HG03457 (cell line): ENCODE results near the gene CDS1.
"Not testable (repeated sequence)": the region's sequence is repeated elsewhere in the genome, so short reads cannot be mapped to it uniquely, and the experiment has no call there.

ENCODE experiments used
- ATAC-seq: cut with Tn5 transposase; IDR thresholded peaks from one replicate; pipeline ENCODE4 v1.9.1; 2021; ENCODE audit warnings: moderate number of reproducible peaks; ENCODE audit not compliant: unreplicated experiment

CDS1 gene

DNA sequence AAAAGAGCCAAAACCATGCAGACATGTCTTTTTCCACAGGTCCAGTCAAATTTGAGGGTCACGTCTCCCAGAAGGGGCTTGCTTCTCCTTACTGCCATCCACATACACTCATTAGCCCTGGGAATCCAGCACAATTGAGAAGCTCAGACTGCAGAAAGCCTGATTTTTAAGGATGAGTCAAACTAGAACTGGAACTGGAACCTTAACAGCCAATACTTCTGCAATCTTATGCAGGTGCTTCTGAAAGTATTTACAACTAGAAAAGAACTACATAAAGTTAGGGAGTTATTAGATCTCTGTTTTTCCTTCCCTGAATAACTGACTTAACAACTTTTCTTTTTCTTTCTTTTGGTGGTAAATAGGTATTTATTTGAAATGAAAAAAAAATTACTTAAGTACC is 86.3 kb downstream of the CDS1 start:
- ATAC-seq, result no peak

DNA sequence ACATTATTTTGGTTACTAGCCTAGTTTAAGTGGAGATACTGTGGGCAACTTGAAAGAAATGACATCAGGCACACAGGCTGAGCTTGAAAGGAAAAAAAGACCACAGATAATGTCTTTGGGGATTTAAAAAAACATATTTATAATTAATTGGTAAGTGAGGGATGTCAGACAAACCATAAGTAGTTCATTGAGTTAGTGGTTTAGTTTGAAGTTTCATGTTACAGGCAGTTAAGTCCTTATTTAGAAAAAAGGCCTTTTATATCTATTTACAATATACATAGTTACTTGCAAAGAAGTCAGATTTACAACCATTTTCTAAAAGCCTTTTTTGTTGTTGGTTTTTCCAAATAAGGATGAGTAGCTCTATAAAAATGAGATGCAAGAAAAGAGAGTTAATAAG is 89.2 kb downstream of the CDS1 start:
- no peak for ATAC-seq

DNA sequence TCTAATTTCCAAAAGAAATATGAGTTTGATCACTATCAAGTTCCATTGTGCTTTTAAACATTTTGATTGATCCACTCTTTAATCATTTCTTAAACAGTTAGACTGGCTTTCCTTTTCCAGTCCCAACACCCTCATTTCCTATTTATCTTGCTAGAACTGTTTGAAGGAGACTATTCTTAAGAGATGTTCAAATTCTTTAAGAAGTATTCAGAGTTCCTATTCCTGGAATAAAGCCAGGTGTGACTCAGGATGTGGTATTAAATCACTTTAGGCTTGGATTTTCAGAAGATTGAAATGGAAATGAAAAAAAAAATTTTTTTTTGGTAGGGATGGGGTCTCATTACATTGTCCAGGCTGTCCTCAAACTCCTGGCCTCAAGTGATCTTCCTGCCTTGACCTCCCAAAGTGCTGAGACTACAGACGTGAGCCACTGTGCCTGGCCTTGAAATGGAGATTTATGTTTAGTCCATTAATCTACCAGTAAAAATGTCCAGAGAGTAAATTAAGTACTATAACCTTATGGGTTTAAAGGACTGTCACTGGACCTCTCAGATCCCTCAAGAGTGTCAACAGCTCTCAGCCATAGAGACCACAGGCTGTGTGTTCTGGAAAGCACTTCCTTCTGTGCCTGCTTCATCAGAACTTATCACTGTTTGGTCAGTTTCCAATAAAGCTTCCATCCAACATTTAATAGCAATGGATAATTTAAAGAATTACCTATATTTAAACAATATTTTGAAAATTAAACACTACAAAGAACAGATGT is 90.7 kb downstream of the CDS1 start:
- ATAC-seq, result no peak

DNA sequence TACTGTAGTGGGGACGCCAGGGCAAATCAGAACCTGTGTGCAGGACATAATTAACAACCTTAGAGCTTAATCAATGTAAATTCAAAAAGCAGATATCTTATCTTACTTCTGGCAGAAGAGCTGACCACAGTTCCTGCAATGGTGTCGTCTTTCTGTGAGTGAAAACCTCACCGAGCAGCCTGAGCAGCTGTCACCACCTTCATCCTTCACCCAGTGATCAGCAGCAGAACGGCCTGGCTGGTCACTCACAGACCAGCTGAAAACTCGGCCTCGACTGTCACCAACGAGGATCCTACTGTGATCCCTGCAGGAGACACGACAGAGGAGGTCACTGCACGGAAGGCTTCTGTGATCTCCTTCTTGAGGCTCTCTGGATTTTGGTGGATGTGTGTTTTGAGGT is 94.2 kb downstream of the CDS1 start:
- ATAC-seq, result no peak

DNA sequence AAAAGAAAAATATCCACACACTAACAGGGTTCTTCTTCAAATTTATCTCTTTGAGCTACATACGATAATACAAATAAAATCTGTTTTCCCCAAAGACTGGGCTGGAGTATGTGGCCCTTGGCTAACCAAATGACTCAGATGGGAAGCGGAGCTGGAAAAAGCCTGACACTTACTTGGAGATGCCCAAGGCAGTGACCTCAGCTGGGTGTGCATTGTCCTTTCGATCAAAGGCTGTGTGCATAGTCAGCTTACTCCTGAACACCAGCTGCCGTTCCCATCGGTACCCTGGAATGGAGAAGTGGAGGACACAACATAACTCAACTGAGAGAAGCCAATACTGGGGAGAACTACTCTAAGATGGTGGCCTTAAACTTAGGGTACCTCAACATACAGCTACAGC is 95.1 kb downstream of the CDS1 start:
- ATAC-seq, result no peak

DNA sequence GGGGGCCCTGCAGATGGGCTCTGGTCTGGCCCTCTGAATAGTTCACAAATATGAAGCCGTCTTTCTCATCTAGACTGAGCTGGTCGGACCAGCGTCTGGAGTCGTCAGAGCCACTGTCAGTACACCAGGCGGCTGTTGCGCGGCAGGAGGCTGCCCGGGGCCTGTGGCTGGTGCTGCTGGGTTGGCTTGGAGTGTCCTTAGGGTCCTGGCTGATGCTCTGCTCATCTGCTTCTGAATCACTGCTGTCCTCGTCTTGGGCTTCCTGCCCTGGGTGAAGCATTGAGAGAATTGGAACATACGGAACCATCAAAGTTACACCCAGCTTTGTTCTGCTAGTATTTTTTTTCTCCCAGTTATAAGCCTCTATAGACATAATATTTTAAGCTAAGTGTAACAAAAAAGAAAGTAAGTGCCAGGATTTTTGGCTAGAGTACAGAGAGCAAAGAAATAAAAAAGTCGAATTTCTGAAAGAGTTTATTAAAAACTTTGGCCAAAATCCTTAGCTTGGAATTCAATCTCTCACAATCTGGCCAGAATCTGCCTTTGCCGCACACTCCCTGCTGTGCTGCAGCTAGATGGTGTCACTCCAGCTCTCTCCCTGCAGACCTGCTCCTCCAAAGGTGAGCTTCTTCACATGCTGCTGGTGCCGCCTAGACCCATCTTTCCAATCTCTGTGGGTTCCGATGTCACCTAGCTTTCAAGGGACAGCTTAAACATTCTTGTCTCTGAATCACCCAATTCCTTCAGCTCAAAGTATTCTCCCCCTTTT is 96.2 kb downstream of the CDS1 start:
- no peak for ATAC-seq

DNA sequence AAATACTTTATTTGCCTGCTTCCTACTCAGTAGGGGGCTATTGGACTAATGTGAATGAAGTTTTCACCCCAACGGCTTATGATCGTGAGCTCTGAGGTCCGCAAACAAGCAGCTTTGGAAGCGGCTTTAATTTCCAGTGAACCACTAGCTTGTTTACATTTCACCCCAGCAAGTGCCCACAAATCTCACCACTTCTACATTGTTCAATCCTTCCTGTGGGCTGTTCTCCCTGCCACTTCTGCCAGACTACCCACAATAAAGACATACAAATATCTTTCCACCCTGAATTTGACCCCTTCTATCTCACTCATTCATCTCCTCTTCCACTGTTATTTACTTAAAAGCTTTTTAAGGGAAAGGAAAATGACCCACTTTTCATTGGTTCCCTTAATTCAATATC is 98.0 kb downstream of the CDS1 start:
- ATAC-seq, result no peak

DNA sequence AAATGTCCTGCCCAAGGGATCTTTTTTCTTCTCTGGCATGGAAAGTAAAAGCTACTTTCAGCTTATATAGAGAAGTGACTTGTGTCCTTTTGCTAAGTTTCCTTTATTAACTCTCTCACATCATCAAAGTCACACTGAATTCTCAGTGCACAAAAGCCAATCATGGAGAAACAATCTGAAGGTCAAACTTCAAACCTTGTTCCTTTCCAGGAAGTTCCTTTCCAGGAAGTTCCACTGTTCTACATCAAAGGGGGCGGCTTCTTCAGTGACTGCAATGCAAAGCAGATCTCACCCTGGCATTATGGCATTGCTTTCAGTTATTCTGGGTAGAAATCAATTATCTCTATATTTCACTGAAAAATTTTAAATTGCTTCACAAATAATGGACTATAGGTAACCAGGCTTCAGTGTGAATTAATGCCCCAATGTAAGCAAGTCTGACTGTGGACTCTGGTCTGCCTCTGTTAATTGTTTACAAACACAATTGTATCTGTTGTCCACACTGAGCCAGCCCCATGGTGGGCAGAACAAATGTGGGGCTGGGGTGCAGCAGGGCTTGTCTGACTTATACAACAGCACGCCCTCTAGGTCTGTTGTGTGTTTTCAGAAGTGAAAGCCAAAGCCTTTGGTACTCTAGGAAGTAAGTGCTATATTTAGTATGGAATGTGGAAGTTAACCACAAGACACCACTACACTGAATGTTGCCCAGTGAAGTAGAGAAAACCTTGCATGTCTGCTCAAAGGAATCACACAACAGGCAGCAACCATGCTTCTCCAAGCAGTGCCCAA is 98.8 kb downstream of the CDS1 start:
- ATAC-seq, result no peak

DNA sequence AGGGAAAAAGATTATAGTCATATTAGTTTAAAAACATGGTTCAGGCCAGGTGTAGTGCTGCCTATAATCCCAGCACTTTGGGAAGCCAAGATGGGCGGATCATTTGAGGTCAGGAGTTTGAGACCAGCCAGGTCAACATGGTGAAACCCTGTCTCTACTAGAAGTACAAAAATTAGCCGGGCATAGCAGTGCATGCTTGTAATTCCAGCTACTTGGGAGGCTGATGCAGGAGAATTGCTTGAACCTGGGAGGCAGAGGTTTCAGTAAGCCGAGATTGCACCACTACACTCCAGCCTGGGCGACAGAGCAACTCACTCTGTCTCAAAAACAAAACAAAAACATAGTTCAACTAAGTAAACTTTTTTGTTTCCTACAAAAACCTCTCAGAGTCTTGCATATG is 99.7 kb downstream of the CDS1 start:
- not testable (repeated sequence) for ATAC-seq

DNA sequence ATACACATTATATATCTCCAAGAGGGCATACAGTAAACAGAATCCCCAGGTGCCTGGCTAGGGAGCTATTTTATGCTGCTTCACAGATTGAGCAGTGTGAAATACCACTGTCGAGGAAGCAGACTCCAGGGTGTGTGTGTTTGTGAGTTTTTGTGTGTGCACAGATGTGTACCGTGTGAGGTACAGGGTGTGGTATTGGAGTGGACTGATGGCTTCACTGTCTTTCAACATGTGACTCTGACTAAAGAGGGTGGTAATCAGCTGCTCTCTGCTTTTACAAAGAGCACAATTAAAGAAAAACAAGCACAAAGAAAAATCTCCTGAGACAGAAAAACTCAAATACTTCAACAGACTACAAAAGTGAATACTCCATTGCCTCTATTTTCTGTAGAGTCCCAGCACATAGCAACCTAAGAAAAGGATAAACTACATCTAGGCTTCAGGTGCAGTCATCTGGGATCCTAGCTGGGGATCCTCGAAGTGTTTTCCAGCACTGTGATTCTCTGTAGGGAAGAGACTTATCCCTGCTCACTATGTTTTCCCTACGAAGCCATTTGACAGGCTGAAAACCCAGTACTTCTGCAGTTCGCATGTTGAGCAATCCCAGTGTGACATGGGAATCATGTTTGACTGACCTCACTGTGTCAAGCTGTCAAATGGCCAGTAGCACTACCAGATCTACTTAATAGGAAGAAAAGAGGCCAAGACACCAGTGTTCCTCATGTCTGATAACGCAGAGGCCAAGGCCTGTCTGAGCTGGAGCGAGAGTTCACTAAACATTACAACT is 100.3 kb downstream of the CDS1 start:
- ATAC-seq, result no peak

DNA sequence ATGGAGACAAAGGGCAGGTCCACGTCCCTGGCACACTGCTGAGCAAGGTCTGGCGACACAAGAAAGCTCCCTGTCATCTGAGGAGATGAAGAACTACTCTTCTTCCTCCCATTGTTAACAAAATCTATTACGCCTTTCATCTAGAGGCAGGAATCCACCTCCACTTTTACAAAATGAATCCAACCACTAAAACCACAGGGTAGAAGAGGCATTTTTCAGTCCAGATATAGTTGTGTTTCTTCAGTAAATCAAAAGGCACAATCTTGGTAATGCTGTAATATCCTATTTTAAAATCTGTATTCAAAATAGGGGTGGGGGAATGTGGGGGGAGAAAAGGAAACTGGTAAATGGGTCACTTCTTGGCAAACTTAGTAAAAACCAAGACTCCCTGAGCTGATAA is 101.4 kb downstream of the CDS1 start:
- no peak for ATAC-seq

DNA sequence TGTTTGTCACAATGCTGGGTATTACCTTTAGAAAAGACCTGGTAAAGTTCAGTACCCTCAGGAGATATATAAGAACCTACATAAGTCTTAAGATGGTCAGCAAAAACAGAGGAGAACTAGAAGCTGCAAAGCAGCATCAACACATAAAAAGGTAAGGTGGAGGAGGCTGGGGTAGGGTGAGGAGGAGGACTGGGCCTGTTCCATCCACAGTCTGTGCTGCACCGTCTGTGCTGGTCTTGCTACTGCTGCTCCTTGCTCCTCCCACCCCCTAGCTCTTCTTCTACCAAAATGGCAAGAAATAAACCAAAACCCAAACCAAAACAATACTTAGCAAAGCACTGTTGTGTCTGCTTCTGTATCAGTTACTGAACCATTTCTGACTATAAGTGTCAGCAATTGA is 102.2 kb downstream of the CDS1 start:
- no peak for ATAC-seq

DNA sequence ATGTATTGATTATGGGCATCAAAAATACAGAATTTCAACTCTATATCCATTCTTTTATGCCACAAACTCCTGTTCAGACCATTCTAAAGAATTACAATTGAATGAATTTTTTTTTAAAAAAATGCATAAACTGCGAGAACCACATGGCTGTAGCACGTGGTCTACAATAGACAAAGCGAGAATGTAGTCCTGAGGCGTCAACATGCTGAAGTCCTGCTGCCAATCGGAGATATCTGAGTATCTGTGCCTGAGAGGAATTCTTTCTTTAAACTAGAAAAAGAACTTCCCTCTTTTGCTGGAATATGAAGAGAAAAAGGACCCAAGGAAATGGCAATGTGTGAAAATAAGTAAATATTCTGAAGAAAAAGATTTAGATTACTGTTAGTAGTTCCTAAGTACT is 105.7 kb downstream of the CDS1 start:
- no peak for ATAC-seq

DNA sequence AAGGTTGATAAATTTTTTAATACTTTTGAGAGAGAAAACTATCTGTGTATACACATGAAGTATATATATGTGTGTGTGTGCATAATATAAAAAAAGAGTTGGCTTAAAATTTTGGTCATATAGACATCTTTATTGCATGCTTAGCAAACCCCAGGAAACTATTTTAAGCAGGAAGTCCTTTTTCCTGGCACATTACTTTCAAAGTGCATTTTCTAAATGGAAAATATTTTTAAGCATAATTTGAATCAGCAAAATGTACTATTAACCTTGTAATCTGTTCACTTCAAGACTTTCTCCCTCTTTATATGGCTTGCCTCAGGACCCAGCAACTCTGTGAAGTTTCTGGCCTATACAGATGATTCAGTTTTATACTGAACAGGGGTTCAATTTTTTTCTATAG is 106.3 kb downstream of the CDS1 start:
- no peak for ATAC-seq

DNA sequence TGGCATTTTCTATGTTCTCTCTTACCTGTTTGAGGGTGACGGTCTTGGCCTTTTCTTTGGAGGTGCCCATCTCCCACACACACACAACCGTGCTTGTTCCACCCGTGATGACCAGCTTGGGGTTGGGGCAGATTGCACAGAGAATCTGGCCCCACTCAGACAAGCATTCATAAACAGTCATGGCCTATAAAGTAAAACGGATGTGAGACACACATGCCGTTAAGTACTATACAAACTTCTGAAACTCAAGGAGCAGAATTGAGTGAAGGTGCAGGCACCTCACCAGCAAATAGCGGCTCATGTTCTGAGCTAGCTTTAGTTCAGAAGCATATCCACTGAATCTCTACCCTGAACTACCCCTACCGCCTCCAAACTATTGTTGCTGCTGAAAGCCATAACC is 107.6 kb downstream of the CDS1 start:
- no peak for ATAC-seq

DNA sequence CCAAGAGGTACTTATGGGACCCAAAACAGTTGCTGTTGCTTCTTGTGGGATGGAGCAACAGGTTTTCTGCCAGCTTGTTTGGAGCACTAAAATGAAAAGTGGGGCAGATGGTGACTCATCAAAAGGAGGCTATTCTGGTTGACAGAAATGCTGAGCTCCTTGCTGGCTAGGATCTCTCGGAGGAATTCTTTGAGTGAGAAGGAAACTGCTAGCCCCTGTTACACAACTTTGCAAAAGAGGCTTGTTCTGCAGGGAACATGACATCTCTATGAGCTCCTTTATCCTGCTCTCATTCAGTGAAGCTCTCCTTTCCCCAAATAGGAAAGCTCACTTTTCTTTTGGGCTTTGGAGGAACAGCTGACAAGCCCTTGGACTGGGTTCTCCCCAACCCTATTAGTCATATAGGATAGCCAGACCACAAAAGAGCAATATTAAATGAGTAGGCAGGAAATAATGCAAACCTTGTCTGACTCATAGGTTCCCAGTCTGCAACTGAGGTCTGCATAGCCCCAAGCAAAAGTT is 108.3 kb downstream of the CDS1 start:
- no peak for ATAC-seq

DNA sequence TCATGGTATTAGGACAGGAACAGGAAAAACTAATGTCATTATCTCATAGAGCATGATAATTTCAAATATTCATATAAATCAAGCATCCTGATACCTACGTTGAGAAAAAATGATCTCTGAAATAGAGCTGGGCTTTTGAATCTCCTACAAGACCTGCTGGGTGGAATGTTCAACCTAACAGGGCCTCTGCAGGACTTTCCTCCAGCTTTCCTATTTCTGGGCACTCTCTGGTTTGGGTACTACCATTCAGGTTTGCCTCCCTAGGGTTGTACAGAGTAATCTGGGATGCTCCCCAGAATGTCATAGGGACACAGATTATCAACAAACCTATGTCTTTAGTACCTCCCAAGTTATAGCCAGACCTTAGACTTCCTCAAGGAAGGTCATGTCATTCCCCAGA is 108.9 kb downstream of the CDS1 start:
- no peak for ATAC-seq

DNA sequence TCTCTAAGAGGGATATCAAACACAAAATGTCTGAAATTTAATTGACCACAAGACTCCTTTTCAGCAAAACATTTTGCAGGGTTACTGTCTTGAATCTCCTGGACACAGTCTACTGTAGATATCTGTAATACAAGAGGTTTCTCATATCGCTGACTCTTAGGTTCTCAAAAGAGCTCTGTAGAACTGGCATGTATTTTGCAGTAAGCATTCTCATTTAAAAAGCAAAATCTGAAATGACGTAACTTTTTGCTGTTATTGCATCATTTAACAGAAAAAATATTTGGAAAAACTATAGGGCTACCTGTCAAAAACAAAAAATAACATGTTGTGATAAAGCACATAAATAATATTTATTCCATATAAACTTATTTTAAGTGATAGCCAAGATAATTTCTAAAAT is 114.2 kb downstream of the CDS1 start:
- no peak for ATAC-seq

DNA sequence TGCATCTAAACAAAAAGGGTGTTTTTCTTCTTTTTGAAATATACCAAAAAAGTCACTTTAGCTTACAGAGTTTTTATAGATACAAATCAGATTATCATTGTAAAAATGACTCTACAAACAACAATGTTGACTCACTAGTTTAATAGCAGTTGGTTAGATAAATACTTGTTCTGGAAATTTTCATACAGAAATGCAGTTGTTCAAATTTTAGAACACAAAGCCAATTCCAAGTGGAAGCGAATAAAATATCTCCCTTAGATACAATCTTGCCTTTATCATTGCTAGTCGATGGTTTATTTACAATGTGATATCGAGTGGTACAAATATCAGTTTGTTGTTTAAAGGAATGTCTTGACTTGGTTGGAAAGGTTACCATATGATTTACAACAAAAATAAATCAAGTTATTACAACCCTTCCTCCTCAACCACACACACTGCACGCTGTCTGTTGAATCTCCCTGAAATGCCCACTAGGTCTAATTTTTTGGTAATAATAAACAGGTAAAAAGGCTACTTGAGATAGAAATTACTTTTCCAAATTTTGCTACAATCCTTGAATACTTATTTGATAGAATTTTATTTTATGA is 114.8 kb downstream of the CDS1 start:
- ATAC-seq, result no peak

DNA sequence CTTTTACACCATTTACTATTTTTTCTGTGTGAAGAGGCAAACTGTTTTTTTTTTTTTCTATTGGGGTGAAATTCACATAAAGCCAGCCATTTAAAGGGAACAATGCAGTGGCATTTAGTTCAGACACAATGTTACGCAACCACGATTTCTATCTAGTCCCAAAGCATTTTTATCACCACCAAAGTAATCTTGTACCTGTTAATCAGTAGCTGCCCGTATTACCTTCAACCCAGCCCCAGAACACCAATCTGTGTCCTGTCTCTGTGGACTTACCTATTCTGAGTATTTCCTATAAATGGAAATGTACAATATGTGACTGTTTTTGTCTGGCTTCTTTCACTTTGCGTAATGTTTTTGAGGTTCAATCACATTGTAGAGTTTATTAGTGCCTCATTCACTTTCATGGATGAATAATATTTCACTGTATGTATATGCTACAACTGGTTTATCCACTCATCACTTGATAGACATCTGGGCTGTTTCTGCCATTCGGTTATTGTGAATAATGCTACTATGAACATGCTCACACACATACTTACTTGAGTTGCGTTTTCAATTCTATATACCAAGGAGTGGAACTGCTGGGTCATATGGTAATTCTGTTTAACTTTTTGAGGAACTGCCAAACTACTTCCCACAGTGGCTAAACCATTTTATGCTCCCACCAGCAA is 116.2 kb downstream of the CDS1 start:
- ATAC-seq, result no peak
